ENCODE data around the gene CALHM3. TPM values are rescaled to one million over a fixed set of nuclear protein-coding genes. Genes with fewer than 3 reads are reported as not detected.

Gene CALHM3
- total and polyA plus RNA-seq, 8 donors: 0.08 to 1.5 (median 0.17) TPM

- FAIRE-seq: no peak
- no peaks in the 10 kb centered on the region for H3K4me1 ChIP-seq
- H3K27me3 ChIP-seq: no peaks in the 10 kb centered on the region
- no peak overlapping the region for H3K4me3 ChIP-seq
- intact Hi-C loops (cut with DNase I): loop anchor here in 2 of 3 donors (5.0 kb wide), 2 partner anchors 43 to 63 kb away; no protein-coding TSS in a partner anchor
- TF ChIP-seq CTCF (IDR thresholded peaks at IDR 0.05): no peak
- DNase-seq: no peak
- no peaks in the 10 kb centered on the region for H3K9me3 ChIP-seq
- H3K27ac ChIP-seq: no peak overlapping the region
- 78 to 79% methylated on average over 4 of the region's 4 CpGs for WGBS, 2 donors
- ATAC-seq: no peak
- H3K36me3 ChIP-seq: no peaks in the 10 kb centered on the region
These were observed 3.6 kb downstream of the CALHM3 start for GRCh38 chr10:103475437-103475836.

- Histone ChIP-seq H3K4me1 (no peaks in the 10 kb centered on the region), H3K4me3 (no peak overlapping the region), H3K27me3 (no peaks in the 10 kb centered on the region), H3K9me3 (no peaks in the 10 kb centered on the region), H3K27ac (no peak overlapping the region), H3K36me3 (no peaks in the 10 kb centered on the region)
- 61 to 76% methylated on average over 3 of the region's 3 CpGs for WGBS, 2 donors
- intact Hi-C loops (cut with DNase I): no loop called here
- FAIRE-seq (no peak), ATAC-seq (no peak), DNase-seq (no peak)
- no peak for TF ChIP-seq CTCF (IDR thresholded peaks at IDR 0.05)
These were observed 5.0 kb downstream of the CALHM3 start for GRCh38 chr10:103474077-103474476.

- ATAC-seq (no peak), DNase-seq (no peak), FAIRE-seq (no peak)
- no peaks in the 10 kb centered on the region for H3K4me1 ChIP-seq
- TF ChIP-seq CTCF (IDR thresholded peaks at IDR 0.05): no peak
- no peaks in the 10 kb centered on the region for H3K27me3 ChIP-seq
- H3K36me3 ChIP-seq: no peaks in the 10 kb centered on the region
- H3K9me3 ChIP-seq: no peaks in the 10 kb centered on the region
- no peak overlapping the region for H3K27ac ChIP-seq
- no peak overlapping the region for H3K4me3 ChIP-seq
- 74 to 76% methylated on average over 32 of the region's 32 CpGs for WGBS, 2 donors
- intact Hi-C loops (cut with DNase I): no loop called here
These were observed 5.8 kb downstream of the CALHM3 start for GRCh38 chr10:103473261-103473671.

GRCh38 chr10:103472005-103472404 is 7.0 kb downstream of the CALHM3 start:
- Histone ChIP-seq H3K27me3 (no peaks in the 10 kb centered on the region), H3K36me3 (no peaks in the 10 kb centered on the region), H3K27ac (no peak overlapping the region), H3K9me3 (no peaks in the 10 kb centered on the region), H3K4me3 (no peak overlapping the region), H3K4me1 (no peaks in the 10 kb centered on the region)
- no peak for ATAC-seq
- DNase-seq: no peak
- 96 to 100% methylated on average over 2 of the region's 2 CpGs for WGBS, 2 donors
- intact Hi-C loops (cut with DNase I): no loop called here
- TF ChIP-seq CTCF (IDR thresholded peaks at IDR 0.05): no peak
- FAIRE-seq: no peak

GRCh38 chr10:103470761-103471653 is 8.0 kb downstream of the CALHM3 start:
- Histone ChIP-seq H3K36me3 (no peaks in the 10 kb centered on the region), H3K9me3 (no peaks in the 10 kb centered on the region), H3K4me3 (no peak overlapping the region), H3K27ac (no peak overlapping the region), H3K27me3 (no peaks in the 10 kb centered on the region), H3K4me1 (no peaks in the 10 kb centered on the region)
- ATAC-seq: peak in 3 of 4 donors; percentile 61 to 76 (median 74)
- intact Hi-C loops (cut with DNase I): no loop called here
- no peak for TF ChIP-seq CTCF (IDR thresholded peaks at IDR 0.05)
- 73 to 76% methylated on average over 14 of the region's 14 CpGs for WGBS, 2 donors
- DNase-seq: no peak
- no peak for FAIRE-seq
